Measurements from ENCODE around the gene AJAP1. TPM values are rescaled to one million over a fixed set of nuclear protein-coding genes. Genes with fewer than 3 reads are reported as not detected.

The AJAP1 gene
- total and polyA plus RNA-seq, 2 of the 8 experiments (the other 6 are each of a cell fraction or from before 2014, with no cell fraction given) = 1.9 to 6.2 TPM

DNA sequence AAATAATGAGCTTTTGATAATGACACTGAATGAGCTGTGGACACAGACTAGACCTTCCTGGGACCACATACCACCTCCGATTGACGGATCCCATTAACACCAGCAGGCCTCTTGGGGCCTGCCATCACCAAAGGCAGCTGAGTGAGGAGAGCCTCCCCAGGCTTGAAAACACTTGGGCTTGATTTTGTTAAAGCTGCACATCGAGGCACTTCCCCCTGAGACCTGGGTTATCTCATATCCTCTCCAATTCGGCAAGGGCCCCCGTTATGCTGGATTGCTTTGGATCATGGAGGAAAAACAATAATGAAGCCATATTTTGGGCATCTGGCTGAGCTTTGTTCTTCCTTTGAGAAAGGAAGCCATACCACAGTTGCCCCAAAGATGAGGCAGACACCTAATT, 143.0 kb downstream of the AJAP1 start:
- Histone ChIP-seq H2BK12ac (ENCODE audit: low read depth, low read length) (no peak overlapping the region), H2BK120ac (replicated peaks; ENCODE audit: low read depth, low read length) (no peak overlapping the region), H3K79me1 (ENCODE audit: low read depth, low read length) (no peaks in the 10 kb centered on the region), H3K14ac (ENCODE audit: insufficient read length) (no peak overlapping the region), H2AK5ac (ENCODE audit: low read depth, low read length) (no peak overlapping the region), H3K4me1 (replicated peaks in 1 of 4; ENCODE audit: control insufficient read depth in 3 of 4, insufficient read depth in 4 of 4, low read length in 3 of 4) (no peaks in the 10 kb centered on the region), H4K20me1 (replicated peaks in 1 of 2; ENCODE audit: control insufficient read depth in 1 of 2, insufficient read depth in 2 of 2, low read length in 2 of 2) (no peaks in the 10 kb centered on the region), H3K36me3 (ENCODE audit: control insufficient read depth in 2 of 4, insufficient read depth in 4 of 4, low read length in 3 of 4) (no peaks in the 10 kb centered on the region), H2BK15ac (ENCODE audit: low read length) (no peak overlapping the region), H3K23me2 (ENCODE audit: low read depth, low read length) (no peaks in the 10 kb centered on the region), H3K56ac (replicated peaks; ENCODE audit: insufficient read length, low read depth, low read length) (no peak overlapping the region), H3K18ac (ENCODE audit: extremely low read depth, low read length) (no peak overlapping the region), H3K27ac (ENCODE audit: low read depth, low read length) (no peak overlapping the region), H4K91ac (replicated peaks; ENCODE audit: insufficient read length, low read length) (no peak overlapping the region), H2BK20ac (ENCODE audit: low read length) (no peak overlapping the region), H3K9ac (replicated peaks in 1 of 4; ENCODE audit: extremely low read depth in 1 of 4, low read depth in 3 of 4, low read length in 3 of 4) (no peak overlapping the region), H2BK5ac (ENCODE audit: low read depth, low read length) (no peak overlapping the region), H3K27me3 (replicated peaks in 1 of 4; ENCODE audit: control insufficient read depth in 3 of 4, extremely low read depth in 1 of 4, insufficient read depth in 3 of 4, low read length in 3 of 4) (no peaks in the 10 kb centered on the region), H3K9me3 (ENCODE audit: insufficient read depth in 2 of 2, low read depth in 1 of 2, low read length in 1 of 2) (peaks cover 11 to 23% of the 10 kb centered on the region in 2 experiments; a peak in 3 of 4 replicates), H3K4me2 (ENCODE audit: insufficient read depth in 1 of 2, low read depth in 2 of 2, low read length in 2 of 2) (no peak overlapping the region), H4K5ac (ENCODE audit: insufficient read length, low read depth, low read length) (no peak overlapping the region), H3K79me2 (ENCODE audit: control insufficient read depth in 1 of 2, insufficient read depth in 2 of 2, low read length in 2 of 2) (no peaks in the 10 kb centered on the region), H3K4me3 (ENCODE audit: extremely low read depth in 1 of 4, insufficient read depth in 2 of 4, low read depth in 3 of 4, low read length in 4 of 4) (no peak overlapping the region), H4K8ac (ENCODE audit: extremely low read depth, insufficient read depth, low read length) (no peak overlapping the region), H2AFZ (ENCODE audit: low read length) (no peak overlapping the region), H3K23ac (ENCODE audit: insufficient read length) (no peak overlapping the region), H3K4ac (replicated peaks; ENCODE audit: insufficient read length, low read depth, low read length) (no peak overlapping the region)
- DNase-seq (ENCODE audit: low read depth in 1 of 2, low spot score in 2 of 2) = no peak
- no peak for FAIRE-seq
- 89% methylated on average over 5 of the region's 5 CpGs; no CpG with 5 or more reads in 1 of the 2 experiments for WGBS, 2 experiments (ENCODE audit: extremely low coverage in 1 of 2, insufficient coverage in 1 of 2, insufficient read length in 1 of 2, insufficient replicate concordance in 2 of 2, low coverage in 1 of 2, low lambda C conversion rate in 2 of 2, missing lambda C conversion rate in 1 of 2)
- ChIA-PET POLR2A (ENCODE audit: partially characterized antibody) (no interaction called here), CTCF (ENCODE audit: partially characterized antibody) (interaction anchor here (1.0 to 1.4 kb wide), 2 partner anchors 20 to 397 kb away, joined by 3 read pairs; no protein-coding TSS in a partner anchor)
- no peak for TF ChIP-seq TCF12 (IDR thresholded peaks at IDR 0.05; ENCODE audit: low read depth, low read length)
- TF ChIP-seq KDM4A (IDR thresholded peaks at IDR 0.05; ENCODE audit: low read depth, low read length, severe bottlenecking) = no peak
- no peak for TF ChIP-seq PHF8 (conservative IDR thresholded peaks at IDR 0.05; ENCODE audit: low read depth, low read length)
- TF ChIP-seq SAP30 (IDR thresholded peaks at IDR 0.05; ENCODE audit: insufficient read depth, insufficient replicate concordance, low read length) = no peak
- TF ChIP-seq CHD2 (IDR thresholded peaks at IDR 0.05; ENCODE audit: low read length) = no peak
- TF ChIP-seq BACH1 (IDR thresholded peaks at IDR 0.05; ENCODE audit: low read length) = no peak
- TF ChIP-seq SP1 (IDR thresholded peaks at IDR 0.05; ENCODE audit: low read depth, low read length) = no peak
- no peak for TF ChIP-seq SP2 (IDR thresholded peaks at IDR 0.05; ENCODE audit: low read length)
- no peak for TF ChIP-seq NANOG (IDR thresholded peaks at IDR 0.05; ENCODE audit: insufficient read depth, low read depth, low read length, poor library complexity, severe bottlenecking)
- no peak for TF ChIP-seq RNF2 (IDR thresholded peaks at IDR 0.05; ENCODE audit: borderline replicate concordance, low read depth, low read length, missing control alignments, poor library complexity, severe bottlenecking)
- TF ChIP-seq SRF (IDR thresholded peaks at IDR 0.05; ENCODE audit: low read depth, low read length) = no peak
- no peak for TF ChIP-seq CEBPB (IDR thresholded peaks at IDR 0.05; ENCODE audit: low read depth, low read length)
- no peak for TF ChIP-seq RAD21 (IDR thresholded peaks at IDR 0.05 in 1 of 2, conservative IDR thresholded peaks at IDR 0.05 in 1 of 2; ENCODE audit: low read depth in 2 of 2, low read length in 2 of 2)
- no peak for TF ChIP-seq CHD1 (IDR thresholded peaks at IDR 0.05; ENCODE audit: low read depth, low read length)
- TF ChIP-seq TAF1 (IDR thresholded peaks at IDR 0.05; ENCODE audit: low read depth, low read length) = no peak

Measured in H1 (cell line).